CD1c-positive myeloid dendritic cell (primary cell): Measurements from ENCODE around the gene C2orf69.

Experiments used
- DNase-seq: peaks from one replicate; pipeline ENCODE4 v3.0.0-alpha.2; 2016; ENCODE audit errors: extremely low spot score

The C2orf69 gene

GRCh38 chr2:199968126-199968525 lies 57.0 kb downstream of the C2orf69 start:
- DNase-seq: no peak

- DNase-seq: no peak
Measured at GRCh38 chr2:199972088-199972626, 61.1 kb downstream of the C2orf69 start.

- DNase-seq: peak; percentile 10
Measured at GRCh38 chr2:199973703-199974102, 62.6 kb downstream of the C2orf69 start.

- DNase-seq: no peak
Measured at GRCh38 chr2:199975273-199975895, 64.3 kb downstream of the C2orf69 start.
